Osteoblast (primary cell): ENCODE data around the gene SPTBN5. TPM values are rescaled to one million over a fixed set of nuclear protein-coding genes. Genes with fewer than 3 reads are reported as not detected.
A peak's percentile ranks its signal among the peaks of the same experiment; 100 is the strongest.

Source experiments
- DNase-seq: peaks from one replicate; pipeline ENCODE4 v3.0.0; 2011; ENCODE audit warnings: low spot score, mixed read lengths; ENCODE audit not compliant: insufficient read length; ENCODE audit errors: missing footprints
- H2AFZ ChIP-seq: 2 replicates; pipeline ENCODE4 v1.6.0; 2011; ENCODE audit warnings: mild to moderate bottlenecking, low read length
- H3K27ac ChIP-seq: 2 replicates; pipeline ENCODE4 v1.5.1; 2011; ENCODE audit warnings: mild to moderate bottlenecking, low read depth, low read length, moderate library complexity
- H3K27me3 ChIP-seq: 2 replicates; pipeline ENCODE4 v1.6.0; 2012; ENCODE audit warnings: mild to moderate bottlenecking, control low read depth, inconsistent platforms, low read length, moderate library complexity; ENCODE audit not compliant: insufficient read depth
- H3K36me3 ChIP-seq: 2 replicates; pipeline ENCODE4 v1.5.1; 2011; ENCODE audit warnings: mild to moderate bottlenecking, low read length, control low read depth, moderate library complexity; ENCODE audit not compliant: insufficient read depth
- H3K4me1 ChIP-seq: 2 replicates; pipeline ENCODE4 v1.5.1; 2011; ENCODE audit warnings: mild to moderate bottlenecking, low read length, control low read depth, moderate library complexity; ENCODE audit not compliant: insufficient read depth
- H3K4me2 ChIP-seq: 2 replicates; pipeline ENCODE4 v1.6.0; 2011; ENCODE audit warnings: mild to moderate bottlenecking, low read length; ENCODE audit not compliant: insufficient read depth
- H3K4me3 ChIP-seq: fragments of 200-600 bp; sonication (generic); 3 replicates; pipeline ENCODE4 v1.5.1; 2012; ENCODE audit warnings: mild to moderate bottlenecking, low read length, inconsistent platforms; ENCODE audit not compliant: insufficient read depth
- H3K79me2 ChIP-seq: 2 replicates; pipeline ENCODE4 v1.6.0; 2012; ENCODE audit warnings: mild to moderate bottlenecking, low read length, control low read depth, inconsistent platforms; ENCODE audit not compliant: insufficient read depth
- H3K9me3 ChIP-seq: 2 replicates; pipeline ENCODE4 v1.5.1; 2011; ENCODE audit warnings: low read depth, low read length, control low read depth
- H4K20me1 ChIP-seq: 2 replicates; pipeline ENCODE4 v1.6.0; 2012; ENCODE audit warnings: mild to moderate bottlenecking, low read length, control low read depth; ENCODE audit not compliant: insufficient read depth
- total RNA-seq: library from RNA; depleted of rRNA; stranded (reverse); fragments of >200 nt; gene quantifications from 2 replicates; pipeline ENCODE4 v1.2.3, GENCODE V29; 2012
- TF ChIP-seq, protein P1 (sequence below): IDR thresholded peaks from 2 replicates; pipeline ENCODE4 v1.5.1; 2011; ENCODE audit warnings: mild to moderate bottlenecking, low read depth, low read length, moderate library complexity; ENCODE audit errors: extremely low read depth

Gene SPTBN5
- total RNA-seq, 1 donor = 0.36 TPM

DNA sequence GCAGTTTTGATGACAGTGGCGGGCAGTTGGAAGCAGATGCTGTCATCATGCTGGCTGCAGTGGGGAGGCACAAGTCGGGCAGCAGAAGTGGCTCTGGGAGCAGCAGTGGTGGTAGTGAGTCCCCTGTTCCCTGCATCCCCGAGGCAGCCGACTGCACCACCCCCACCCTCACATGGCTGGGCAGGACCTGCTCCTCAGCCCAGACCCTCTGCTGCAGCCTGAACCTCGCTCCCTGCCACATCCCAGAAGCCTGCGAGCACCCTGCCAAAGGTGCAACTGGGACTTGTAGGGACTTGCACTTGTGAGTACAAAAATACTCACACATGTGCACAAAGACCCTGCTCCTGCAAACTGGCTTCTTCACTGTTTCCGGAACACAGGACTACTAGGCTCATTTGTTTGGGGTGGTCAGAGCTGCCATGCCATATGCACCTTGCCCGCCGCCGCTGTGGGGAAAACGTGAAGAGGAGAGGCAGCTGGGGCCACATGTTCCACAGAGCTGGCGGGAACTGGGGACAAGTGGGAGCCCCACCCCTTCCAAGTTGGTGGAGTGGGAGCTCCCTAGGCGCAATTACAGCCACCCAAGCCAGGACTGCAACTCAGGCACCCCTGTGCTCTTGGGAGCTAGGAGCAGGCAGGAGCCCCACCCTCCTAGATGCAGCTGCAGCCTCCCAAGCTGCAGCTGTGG lies 63.8 kb downstream of the SPTBN5 start:
- peaks cover 15% of the 10 kb centered on the region for H3K4me1 ChIP-seq
- peak; percentile 62 for DNase-seq

DNA sequence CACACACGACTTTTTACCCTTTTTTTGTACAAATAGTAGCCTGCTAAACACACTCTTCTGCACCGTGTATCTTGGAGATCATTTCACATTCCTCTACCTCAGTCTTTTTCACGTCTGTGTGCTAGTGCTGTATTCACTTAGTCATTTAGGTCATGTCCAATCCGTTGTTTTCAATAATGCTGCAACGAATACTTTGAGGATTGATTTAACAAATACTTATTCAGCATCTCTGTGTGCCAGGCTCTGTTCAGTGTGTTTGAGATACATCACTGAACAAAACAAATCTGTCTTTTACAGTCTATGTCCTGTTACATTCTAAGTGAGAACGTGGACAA lies 65.1 kb downstream of the SPTBN5 start:
- H3K4me1 ChIP-seq = peaks cover 15% of the 10 kb centered on the region
- no peaks in the 10 kb centered on the region for H3K79me2 ChIP-seq
- peak; percentile 88 for DNase-seq
- H2AFZ ChIP-seq = peak overlapping the region; percentile 86
- H3K9me3 ChIP-seq = no peaks in the 10 kb centered on the region
- peak overlapping the region; percentile 85 for H3K4me2 ChIP-seq
- peak overlapping the region; percentile 80 for H3K4me3 ChIP-seq
- H3K36me3 ChIP-seq = peaks cover 11% of the 10 kb centered on the region
- TF ChIP-seq, protein P1, sequence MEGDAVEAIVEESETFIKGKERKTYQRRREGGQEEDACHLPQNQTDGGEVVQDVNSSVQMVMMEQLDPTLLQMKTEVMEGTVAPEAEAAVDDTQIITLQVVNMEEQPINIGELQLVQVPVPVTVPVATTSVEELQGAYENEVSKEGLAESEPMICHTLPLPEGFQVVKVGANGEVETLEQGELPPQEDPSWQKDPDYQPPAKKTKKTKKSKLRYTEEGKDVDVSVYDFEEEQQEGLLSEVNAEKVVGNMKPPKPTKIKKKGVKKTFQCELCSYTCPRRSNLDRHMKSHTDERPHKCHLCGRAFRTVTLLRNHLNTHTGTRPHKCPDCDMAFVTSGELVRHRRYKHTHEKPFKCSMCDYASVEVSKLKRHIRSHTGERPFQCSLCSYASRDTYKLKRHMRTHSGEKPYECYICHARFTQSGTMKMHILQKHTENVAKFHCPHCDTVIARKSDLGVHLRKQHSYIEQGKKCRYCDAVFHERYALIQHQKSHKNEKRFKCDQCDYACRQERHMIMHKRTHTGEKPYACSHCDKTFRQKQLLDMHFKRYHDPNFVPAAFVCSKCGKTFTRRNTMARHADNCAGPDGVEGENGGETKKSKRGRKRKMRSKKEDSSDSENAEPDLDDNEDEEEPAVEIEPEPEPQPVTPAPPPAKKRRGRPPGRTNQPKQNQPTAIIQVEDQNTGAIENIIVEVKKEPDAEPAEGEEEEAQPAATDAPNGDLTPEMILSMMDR = no peak
- no peaks in the 10 kb centered on the region for H4K20me1 ChIP-seq
- no peak overlapping the region for H3K27ac ChIP-seq
- no peaks in the 10 kb centered on the region for H3K27me3 ChIP-seq

More for the DNA sequence above, 63.8 kb downstream of the SPTBN5 start:
- Histone ChIP-seq H3K4me2 (no peak overlapping the region), H4K20me1 (no peaks in the 10 kb centered on the region), H3K4me3 (no peak overlapping the region), H3K79me2 (no peaks in the 10 kb centered on the region), H2AFZ (no peak overlapping the region), H3K27me3 (no peaks in the 10 kb centered on the region), H3K36me3 (peaks cover 2% of the 10 kb centered on the region), H3K27ac (no peak overlapping the region), H3K9me3 (no peaks in the 10 kb centered on the region)
- TF ChIP-seq, protein P1 = no peak

DNA sequence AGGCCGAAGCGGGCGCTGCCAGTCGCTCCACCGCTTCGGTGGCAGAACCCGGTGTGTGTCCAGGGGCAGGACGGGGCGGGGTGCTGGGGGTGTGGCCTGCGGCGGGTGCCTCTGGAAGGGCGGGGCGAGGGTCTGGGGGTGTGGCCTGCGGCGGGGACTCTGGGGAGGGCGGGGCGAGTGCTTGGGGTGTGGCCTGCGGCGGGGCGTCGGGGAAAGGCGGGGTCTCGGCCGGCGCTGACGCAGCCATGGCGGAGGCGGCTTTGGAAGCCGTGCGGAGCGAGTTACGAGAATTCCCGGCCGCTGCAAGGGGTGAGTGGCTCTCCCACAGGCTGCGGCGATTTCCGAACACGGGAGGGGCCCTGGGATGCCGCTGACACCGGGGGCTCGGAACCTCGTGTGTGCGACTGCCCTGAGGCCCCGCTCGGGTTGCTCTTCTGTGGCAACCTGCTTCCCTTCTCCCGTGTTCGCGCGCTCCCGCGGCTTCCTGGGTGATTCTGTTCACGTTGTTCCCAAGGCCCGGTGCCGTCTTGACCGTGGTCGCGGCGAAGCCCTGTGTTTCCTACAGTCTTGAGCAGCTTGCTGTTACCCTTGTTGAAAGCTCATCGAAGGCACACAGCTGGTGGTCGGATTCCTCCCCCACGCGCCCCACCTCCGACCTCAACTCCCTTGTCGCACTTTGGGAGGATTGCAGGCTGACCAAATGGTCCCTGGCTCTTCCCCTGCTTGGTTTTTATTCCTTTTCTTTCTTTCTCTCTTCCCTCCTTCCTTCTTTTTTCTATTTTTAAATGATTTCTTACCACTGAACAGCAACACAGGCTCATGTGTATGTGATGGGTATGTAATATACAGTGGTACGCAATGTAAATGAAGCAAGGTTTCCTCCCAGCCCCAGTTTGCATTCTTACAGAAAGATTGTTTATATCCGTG lies 65.7 kb downstream of the SPTBN5 start, which contains the start of gene JMJD7:
TSS of gene JMJD7 (plus strand) at position 213 of the 927 bp plus-strand sequence. CDS start at position 246, 33 bp downstream.
- peaks cover 15% of the 10 kb centered on the region for H3K4me1 ChIP-seq
- H3K79me2 ChIP-seq = no peaks in the 10 kb centered on the region
- H3K27ac ChIP-seq = peak within 1 kb of the TSS; percentile 81
- peaks cover 12% of the 10 kb centered on the region for H3K36me3 ChIP-seq
- no peaks in the 10 kb centered on the region for H3K27me3 ChIP-seq
- TF ChIP-seq, protein P1 = no peak
- peak within 1 kb of the TSS; percentile 86 for H2AFZ ChIP-seq
- DNase-seq = peak; percentile 100
- no peaks in the 10 kb centered on the region for H4K20me1 ChIP-seq
- no peaks in the 10 kb centered on the region for H3K9me3 ChIP-seq
- peak within 1 kb of the TSS; percentile 80 for H3K4me3 ChIP-seq
- H3K4me2 ChIP-seq = peak within 1 kb of the TSS; percentile 93

DNA sequence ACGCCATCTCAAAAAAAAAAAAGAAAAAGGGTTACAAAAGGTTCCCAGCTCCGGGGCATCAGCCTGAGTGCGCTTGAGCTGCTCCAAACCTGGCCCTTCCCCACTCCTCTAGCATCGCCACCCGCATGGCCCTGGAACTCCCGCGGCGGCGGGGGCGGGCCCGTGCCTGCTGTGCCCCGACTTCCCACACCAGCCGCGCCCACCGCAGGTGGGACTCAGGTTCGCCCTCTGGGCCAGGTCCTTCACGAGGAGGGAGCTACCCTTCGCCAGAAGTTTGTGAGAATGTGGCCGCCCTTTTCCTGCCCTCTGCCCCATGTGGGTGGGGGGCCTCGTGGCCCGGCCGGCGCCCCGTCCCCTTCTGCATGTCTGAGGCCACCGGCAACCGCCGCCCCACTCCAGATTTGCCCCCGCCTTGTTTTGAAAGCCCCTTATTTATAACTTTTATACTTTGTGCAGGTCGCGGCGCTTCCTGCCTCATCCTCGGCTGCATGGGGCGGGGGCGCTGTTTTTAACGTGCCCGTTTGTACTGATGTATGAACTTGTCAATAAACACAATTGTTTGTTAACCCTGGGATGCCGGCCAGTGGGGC lies 66.5 kb downstream of the SPTBN5 start:
- Histone ChIP-seq H3K4me3 (peak overlapping the region; percentile 80), H3K27me3 (no peaks in the 10 kb centered on the region), H3K79me2 (no peaks in the 10 kb centered on the region), H3K4me1 (peaks cover 15% of the 10 kb centered on the region), H3K4me2 (peak overlapping the region; percentile 93), H3K36me3 (peaks cover 18% of the 10 kb centered on the region), H3K9me3 (no peaks in the 10 kb centered on the region), H4K20me1 (no peaks in the 10 kb centered on the region), H2AFZ (peak overlapping the region; percentile 76), H3K27ac (no peak overlapping the region)
- peak; percentile 31 for DNase-seq
- TF ChIP-seq, protein P1 = no peak
